ENCODE results near the gene HLA-F.

DNA sequence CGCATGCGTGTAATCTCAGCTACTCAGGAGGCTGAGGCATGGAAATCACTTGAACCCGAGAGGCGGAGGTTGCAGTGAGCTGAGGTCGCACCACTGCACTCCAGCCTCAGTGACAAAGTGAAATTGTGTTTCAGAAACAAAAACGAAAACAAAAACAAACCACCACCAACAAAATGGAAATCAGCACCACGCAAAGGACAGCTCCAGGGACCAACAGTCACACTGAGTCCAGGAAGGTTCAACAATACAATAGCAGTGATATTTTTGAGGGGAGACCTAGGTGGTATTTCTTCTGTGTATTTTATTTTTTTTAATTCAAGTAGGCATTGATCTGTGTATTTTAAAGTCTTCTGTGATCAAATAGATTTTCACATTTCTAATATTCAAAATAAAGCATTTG lies 9.8 kb downstream of the HLA-F start:
- TF ChIP-seq POLR2A (IDR thresholded peaks at IDR 0.05) = no peak
- TF ChIP-seq, protein P1, sequence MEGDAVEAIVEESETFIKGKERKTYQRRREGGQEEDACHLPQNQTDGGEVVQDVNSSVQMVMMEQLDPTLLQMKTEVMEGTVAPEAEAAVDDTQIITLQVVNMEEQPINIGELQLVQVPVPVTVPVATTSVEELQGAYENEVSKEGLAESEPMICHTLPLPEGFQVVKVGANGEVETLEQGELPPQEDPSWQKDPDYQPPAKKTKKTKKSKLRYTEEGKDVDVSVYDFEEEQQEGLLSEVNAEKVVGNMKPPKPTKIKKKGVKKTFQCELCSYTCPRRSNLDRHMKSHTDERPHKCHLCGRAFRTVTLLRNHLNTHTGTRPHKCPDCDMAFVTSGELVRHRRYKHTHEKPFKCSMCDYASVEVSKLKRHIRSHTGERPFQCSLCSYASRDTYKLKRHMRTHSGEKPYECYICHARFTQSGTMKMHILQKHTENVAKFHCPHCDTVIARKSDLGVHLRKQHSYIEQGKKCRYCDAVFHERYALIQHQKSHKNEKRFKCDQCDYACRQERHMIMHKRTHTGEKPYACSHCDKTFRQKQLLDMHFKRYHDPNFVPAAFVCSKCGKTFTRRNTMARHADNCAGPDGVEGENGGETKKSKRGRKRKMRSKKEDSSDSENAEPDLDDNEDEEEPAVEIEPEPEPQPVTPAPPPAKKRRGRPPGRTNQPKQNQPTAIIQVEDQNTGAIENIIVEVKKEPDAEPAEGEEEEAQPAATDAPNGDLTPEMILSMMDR (IDR thresholded peaks at IDR 0.05) = no peak
